Measurements from ENCODE around the gene RCOR2. TPM values are rescaled to one million over a fixed set of nuclear protein-coding genes. Genes with fewer than 3 reads are reported as not detected.
"Not testable (repeated sequence)": the region's sequence is repeated elsewhere in the genome, so short reads cannot be mapped to it uniquely, and the experiment has no call there.

RCOR2 gene
- 5.2 TPM for polyA plus RNA-seq (2013, experiment 1 of 2)
- 4.7 TPM for polyA plus RNA-seq (2013, experiment 2 of 2)

GRCh38 chr11:63916837-63917691, at the start of gene RCOR2:
Gene RCOR2, minus strand, starts transcription at chr11:63917164. Its CDS starts 708 bp downstream, at chr11:63916456.
- H3K79me1 ChIP-seq (replicated peaks; ENCODE audit: low read length, poor library complexity, severe bottlenecking): peaks cover 1% of the 10 kb centered on the region
- under 1% methylated on average over 41 of the region's 85 CpGs for WGBS
- no peak within 1 kb of the TSS for H2BK5ac ChIP-seq (ENCODE audit: low read depth, low read length, poor library complexity, severe bottlenecking)
- peak within 1 kb of the TSS; percentile 73 for H3K9ac ChIP-seq (ENCODE audit: low read length)
- H2AK5ac ChIP-seq (ENCODE audit: low read length, severe bottlenecking): peak within 1 kb of the TSS; percentile 12
- H3K23ac ChIP-seq (ENCODE audit: low read length in 2 of 2): peak within 1 kb of the TSS in 1 of 2 experiments; percentile 85
- peaks cover 55% of the 10 kb centered on the region for H3K4me1 ChIP-seq (ENCODE audit: control insufficient read depth, insufficient read depth, low read depth, low read length)
- peak within 1 kb of the TSS; percentile 26 to 96 for H3K18ac ChIP-seq (ENCODE audit: low read depth in 1 of 2, low read length in 2 of 2)
- H2AFZ ChIP-seq (ENCODE audit: low read depth, low read length): peak within 1 kb of the TSS; percentile 29
- H3K4me3 ChIP-seq (ENCODE audit: insufficient read depth in 1 of 2, low read depth in 1 of 2, low read length in 2 of 2): peak within 1 kb of the TSS; percentile 62 to 76
- H4K8ac ChIP-seq (ENCODE audit: low read length): peak within 1 kb of the TSS; percentile 98
- H3K36me3 ChIP-seq (ENCODE audit: control insufficient read depth in 1 of 2, insufficient read depth in 2 of 2, low read depth in 1 of 2, low read length in 2 of 2): peaks cover 0 to 26% of the 10 kb centered on the region in 2 experiments
- no peaks in the 10 kb centered on the region for H3K9me3 ChIP-seq (ENCODE audit: control insufficient read depth, low read length)
- peak within 1 kb of the TSS; percentile 84 to 97 for H3K4ac ChIP-seq (ENCODE audit: low read depth in 1 of 2, low read length in 2 of 2)
- H2BK15ac ChIP-seq (ENCODE audit: low read depth, poor library complexity, severe bottlenecking): peak within 1 kb of the TSS; percentile 99
- peaks cover 0 to 10% of the 10 kb centered on the region in 2 experiments for H3K27me3 ChIP-seq (ENCODE audit: control insufficient read depth in 1 of 2, insufficient read depth in 1 of 2, low read length in 2 of 2)
- peak within 1 kb of the TSS; percentile 58 for H2BK120ac ChIP-seq (ENCODE audit: low read depth, low read length)
- H3K14ac ChIP-seq (ENCODE audit: low read length in 2 of 2): peak within 1 kb of the TSS in 1 of 2 experiments; percentile 74
- H3K27ac ChIP-seq (ENCODE audit: low read length, poor library complexity, severe bottlenecking): peak within 1 kb of the TSS; percentile 23
- DNase-seq: peak; percentile 85
- H4K91ac ChIP-seq (ENCODE audit: low read length): peak within 1 kb of the TSS; percentile 96
- peak within 1 kb of the TSS; percentile 1 to 98 for H2BK12ac ChIP-seq (ENCODE audit: low read length in 2 of 2)
- peak within 1 kb of the TSS; percentile 90 for H3K4me2 ChIP-seq (ENCODE audit: low read length, poor library complexity, severe bottlenecking)

- Histone ChIP-seq H3K9ac (ENCODE audit: low read length) (no peak overlapping the region), H2BK15ac (ENCODE audit: low read depth, poor library complexity, severe bottlenecking) (no peak overlapping the region), H4K8ac (ENCODE audit: low read length) (no peak overlapping the region), H3K4ac (ENCODE audit: low read depth in 1 of 2, low read length in 2 of 2) (no peak overlapping the region), H3K4me3 (ENCODE audit: insufficient read depth in 1 of 2, low read depth in 1 of 2, low read length in 2 of 2) (no peak overlapping the region), H2AFZ (ENCODE audit: low read depth, low read length) (no peak overlapping the region), H3K27me3 (ENCODE audit: control insufficient read depth in 1 of 2, insufficient read depth in 1 of 2, low read length in 2 of 2) (no peaks in the 10 kb centered on the region), H3K4me2 (ENCODE audit: low read length, poor library complexity, severe bottlenecking) (no peak overlapping the region), H3K79me1 (replicated peaks; ENCODE audit: low read length, poor library complexity, severe bottlenecking) (no peaks in the 10 kb centered on the region), H3K9me3 (ENCODE audit: control insufficient read depth, low read length) (no peaks in the 10 kb centered on the region), H2BK12ac (ENCODE audit: low read length in 2 of 2) (no peak overlapping the region), H3K27ac (ENCODE audit: low read length, poor library complexity, severe bottlenecking) (no peak overlapping the region), H3K14ac (ENCODE audit: low read length in 2 of 2) (no peak overlapping the region), H3K4me1 (ENCODE audit: control insufficient read depth, insufficient read depth, low read depth, low read length) (peaks cover 11% of the 10 kb centered on the region), H3K23ac (ENCODE audit: low read length in 2 of 2) (no peak overlapping the region), H3K36me3 (ENCODE audit: control insufficient read depth in 1 of 2, insufficient read depth in 2 of 2, low read depth in 1 of 2, low read length in 2 of 2) (no peaks in the 10 kb centered on the region), H2BK120ac (ENCODE audit: low read depth, low read length) (no peak overlapping the region), H4K91ac (ENCODE audit: low read length) (no peak overlapping the region), H3K18ac (ENCODE audit: low read depth in 1 of 2, low read length in 2 of 2) (no peak overlapping the region), H2AK5ac (ENCODE audit: low read length, severe bottlenecking) (no peak overlapping the region), H2BK5ac (ENCODE audit: low read depth, low read length, poor library complexity, severe bottlenecking) (no peak overlapping the region)
- WGBS: 100% methylated on average over 1 of the region's 1 CpG
- DNase-seq: no peak
Measured at GRCh38 chr11:63966444-63966843, 49.5 kb upstream of the RCOR2 start.

GRCh38 chr11:63963895-63964294, 46.9 kb upstream of the RCOR2 start:
- not testable (repeated sequence) for H3K4ac ChIP-seq (ENCODE audit: low read depth in 1 of 2, low read length in 2 of 2); H3K79me1 ChIP-seq (replicated peaks; ENCODE audit: low read length, poor library complexity, severe bottlenecking); H3K36me3 ChIP-seq (ENCODE audit: control insufficient read depth in 1 of 2, insufficient read depth in 2 of 2, low read depth in 1 of 2, low read length in 2 of 2); H3K4me2 ChIP-seq (ENCODE audit: low read length, poor library complexity, severe bottlenecking); H3K27ac ChIP-seq (ENCODE audit: low read length, poor library complexity, severe bottlenecking); H3K9me3 ChIP-seq (ENCODE audit: control insufficient read depth, low read length); H3K14ac ChIP-seq (ENCODE audit: low read length in 2 of 2); H4K91ac ChIP-seq (ENCODE audit: low read length); H4K8ac ChIP-seq (ENCODE audit: low read length); H3K27me3 ChIP-seq (ENCODE audit: control insufficient read depth in 1 of 2, insufficient read depth in 1 of 2, low read length in 2 of 2); H2AK5ac ChIP-seq (ENCODE audit: low read length, severe bottlenecking); H2BK5ac ChIP-seq (ENCODE audit: low read depth, low read length, poor library complexity, severe bottlenecking); H2BK12ac ChIP-seq (ENCODE audit: low read length in 2 of 2); H3K9ac ChIP-seq (ENCODE audit: low read length); H2AFZ ChIP-seq (ENCODE audit: low read depth, low read length); H3K23ac ChIP-seq (ENCODE audit: low read length in 2 of 2); H2BK120ac ChIP-seq (ENCODE audit: low read depth, low read length); DNase-seq; H3K4me3 ChIP-seq (ENCODE audit: insufficient read depth in 1 of 2, low read depth in 1 of 2, low read length in 2 of 2); H3K18ac ChIP-seq (ENCODE audit: low read depth in 1 of 2, low read length in 2 of 2); H2BK15ac ChIP-seq (ENCODE audit: low read depth, poor library complexity, severe bottlenecking)
- WGBS: 97% methylated on average over 4 of the region's 4 CpGs
- peaks cover 17% of the 10 kb centered on the region for H3K4me1 ChIP-seq (ENCODE audit: control insufficient read depth, insufficient read depth, low read depth, low read length)

- H4K91ac ChIP-seq (ENCODE audit: low read length): peak overlapping the region; percentile 66
- peak overlapping the region; percentile 17 for H2BK15ac ChIP-seq (ENCODE audit: low read depth, poor library complexity, severe bottlenecking)
- no peaks in the 10 kb centered on the region for H3K9me3 ChIP-seq (ENCODE audit: control insufficient read depth, low read length)
- 64% methylated on average over 19 of the region's 19 CpGs for WGBS
- DNase-seq: peak; percentile 50
- no peaks in the 10 kb centered on the region for H3K27me3 ChIP-seq (ENCODE audit: control insufficient read depth in 1 of 2, insufficient read depth in 1 of 2, low read length in 2 of 2)
- peaks cover 4 to 20% of the 10 kb centered on the region in 2 experiments for H3K36me3 ChIP-seq (ENCODE audit: control insufficient read depth in 1 of 2, insufficient read depth in 2 of 2, low read depth in 1 of 2, low read length in 2 of 2)
- H3K79me1 ChIP-seq (replicated peaks; ENCODE audit: low read length, poor library complexity, severe bottlenecking): peaks cover 1% of the 10 kb centered on the region
- no peak overlapping the region for H2AK5ac ChIP-seq (ENCODE audit: low read length, severe bottlenecking)
- no peak overlapping the region for H3K23ac ChIP-seq (ENCODE audit: low read length in 2 of 2)
- no peak overlapping the region for H3K18ac ChIP-seq (ENCODE audit: low read depth in 1 of 2, low read length in 2 of 2)
- peak overlapping the region; percentile 59 for H3K9ac ChIP-seq (ENCODE audit: low read length)
- H3K14ac ChIP-seq (ENCODE audit: low read length in 2 of 2): peak overlapping the region in 1 of 2 experiments; percentile 89
- peaks cover 16% of the 10 kb centered on the region for H3K4me1 ChIP-seq (ENCODE audit: control insufficient read depth, insufficient read depth, low read depth, low read length)
- H2AFZ ChIP-seq (ENCODE audit: low read depth, low read length): no peak overlapping the region
- no peak overlapping the region for H2BK5ac ChIP-seq (ENCODE audit: low read depth, low read length, poor library complexity, severe bottlenecking)
- H3K4me2 ChIP-seq (ENCODE audit: low read length, poor library complexity, severe bottlenecking): no peak overlapping the region
- peak overlapping the region in 1 of 2 experiments; percentile 57 for H2BK12ac ChIP-seq (ENCODE audit: low read length in 2 of 2)
- H3K27ac ChIP-seq (ENCODE audit: low read length, poor library complexity, severe bottlenecking): no peak overlapping the region
- peak overlapping the region in 1 of 2 experiments; percentile 32 for H3K4ac ChIP-seq (ENCODE audit: low read depth in 1 of 2, low read length in 2 of 2)
- H3K4me3 ChIP-seq (ENCODE audit: insufficient read depth in 1 of 2, low read depth in 1 of 2, low read length in 2 of 2): no peak overlapping the region
- H4K8ac ChIP-seq (ENCODE audit: low read length): no peak overlapping the region
- H2BK120ac ChIP-seq (ENCODE audit: low read depth, low read length): no peak overlapping the region
Measured at GRCh38 chr11:63961608-63962412, 44.8 kb upstream of the RCOR2 start.

Measured in mesenchymal stem cell (in vitro differentiated cells and primary cell).